Prostate gland (tissue), 2 donors: ENCODE data around the gene MYBPHL. TPM values are rescaled to one million over a fixed set of nuclear protein-coding genes. Genes with fewer than 3 reads are reported as not detected.

Experiments used
- DNase-seq: peaks from one replicate; pipeline ENCODE4 v3.0.0-alpha.2; 2019; ENCODE audit warnings: low spot score
- H3K27ac ChIP-seq, 2 donors: fragments of 200-600 bp; sonication (generic); 2 replicates each; pipeline ENCODE4 v1.5.1; 2017 to 2019
- H3K27me3 ChIP-seq: fragments of 200-600 bp; sonication (generic); replicated peaks from 2 replicates; pipeline ENCODE4 v1.5.1; 2019; ENCODE audit not compliant: insufficient read depth
- H3K36me3 ChIP-seq, 2 donors: fragments of 200-600 bp; sonication (generic); 1 replicate in 1 of 2; 2 replicates in 1 of 2; pipeline versions ENCODE4 v1.5.1 to v1.8.1; 2017 to 2019
- H3K4me1 ChIP-seq: fragments of 200-600 bp; sonication (generic); replicated peaks from 2 replicates; pipeline ENCODE4 v1.5.1; 2019
- H3K4me3 ChIP-seq, 2 donors: fragments of 200-600 bp; sonication (generic); 2 replicates each; pipeline ENCODE4 v1.5.1; 2017 to 2019
- H3K9me3 ChIP-seq: fragments of 200-600 bp; sonication (generic); 2 replicates; pipeline ENCODE4 v1.5.1; 2017
- CTCF ChIP-seq, 4 experiments: fragments of 200-600 bp in 2 of 4; fragments of 450-650 bp in 2 of 4; sonication (generic) in 2 of 4; IDR thresholded peaks; 1 replicate in 3 of 4; 2 replicates in 1 of 4; pipeline ENCODE4 v1.5.1; 2016 to 2019; ENCODE audit warnings: antibody characterized with exemption in 4 of 4, mild to moderate bottlenecking in 2 of 4, moderate library complexity in 2 of 4
- POLR2A ChIP-seq: fragments of 450-650 bp; IDR thresholded peaks from one replicate; pipeline ENCODE4 v1.6.1; 2016; ENCODE audit warnings: antibody characterized with exemption, mild to moderate bottlenecking
- POLR2AphosphoS5 ChIP-seq: sonication (generic); formaldehyde crosslinking; IDR thresholded peaks from one replicate; pipeline ENCODE4 v1.6.1; 2017; ENCODE audit warnings: antibody characterized with exemption
- WGBS: methylation state at CpG from one replicate; pipeline ENCODE4 v1.1.5; 2018; 5-methylcytosine and 5-hydroxymethylcytosine counted together
- intact Hi-C: fragments of 100-400 bp; cut with DNase I; formaldehyde crosslinking; loops from one replicate; pipeline ENCODE4 v1.14.2; 2022
- total RNA-seq, 2 donors: library from RNA; depleted of rRNA; stranded (reverse); fragments of >200 nt; gene quantifications; one replicate each; pipeline ENCODE4 v1.1.0, GENCODE V29; 2016

The MYBPHL gene
- total RNA-seq, 2 donors from 2014 or later = not detected

- WGBS = 76% methylated on average over 20 of the region's 20 CpGs
- TF ChIP-seq POLR2A (no peak), CTCF (IDR thresholded peaks at IDR 0.05) (no peak)
- H3K27ac ChIP-seq = peak overlapping the region in 1 of 2 donors; percentile 61
These were observed 7.1 kb downstream of the MYBPHL start for GRCh38 chr1:109299558-109300343.

GRCh38 chr1:109298666-109299557 lies 7.9 kb downstream of the MYBPHL start:
- intact Hi-C loops = no loop called here
- Histone ChIP-seq H3K4me1 (no peaks in the 10 kb centered on the region), H3K4me3 (no peak overlapping the region), H3K27ac (peak overlapping the region; percentile 49 to 61), H3K36me3 (no peaks in the 10 kb centered on the region), H3K27me3 (no peaks in the 10 kb centered on the region), H3K9me3 (no peaks in the 10 kb centered on the region)
- WGBS = 11% methylated on average over 11 of the region's 11 CpGs
- peak; percentile 30 for DNase-seq
- TF ChIP-seq POLR2AphosphoS5 (peak; percentile 24), CTCF (IDR thresholded peaks at IDR 0.05) (no peak), POLR2A (no peak)

More at GRCh38 chr1:109299558-109300343, 7.1 kb downstream of the MYBPHL start:
- H3K4me3 ChIP-seq = no peak overlapping the region
- intact Hi-C loops = no loop called here
- no peaks in the 10 kb centered on the region for H3K9me3 ChIP-seq
- DNase-seq = no peak
- H3K27me3 ChIP-seq = no peaks in the 10 kb centered on the region
- no peaks in the 10 kb centered on the region for H3K4me1 ChIP-seq
- no peaks in the 10 kb centered on the region for H3K36me3 ChIP-seq

GRCh38 chr1:109296782-109297181 lies 10.0 kb downstream of the MYBPHL start:
- no peak overlapping the region for H3K4me3 ChIP-seq
- H3K27me3 ChIP-seq = no peaks in the 10 kb centered on the region
- H3K27ac ChIP-seq = no peak overlapping the region
- no peak for DNase-seq
- 75% methylated on average over 16 of the region's 16 CpGs for WGBS
- no peaks in the 10 kb centered on the region for H3K4me1 ChIP-seq
- intact Hi-C loops = no loop called here
- TF ChIP-seq POLR2AphosphoS5 (no peak), POLR2A (no peak), CTCF (IDR thresholded peaks at IDR 0.05) (no peak)
- H3K36me3 ChIP-seq = no peaks in the 10 kb centered on the region
- no peaks in the 10 kb centered on the region for H3K9me3 ChIP-seq

DNA sequence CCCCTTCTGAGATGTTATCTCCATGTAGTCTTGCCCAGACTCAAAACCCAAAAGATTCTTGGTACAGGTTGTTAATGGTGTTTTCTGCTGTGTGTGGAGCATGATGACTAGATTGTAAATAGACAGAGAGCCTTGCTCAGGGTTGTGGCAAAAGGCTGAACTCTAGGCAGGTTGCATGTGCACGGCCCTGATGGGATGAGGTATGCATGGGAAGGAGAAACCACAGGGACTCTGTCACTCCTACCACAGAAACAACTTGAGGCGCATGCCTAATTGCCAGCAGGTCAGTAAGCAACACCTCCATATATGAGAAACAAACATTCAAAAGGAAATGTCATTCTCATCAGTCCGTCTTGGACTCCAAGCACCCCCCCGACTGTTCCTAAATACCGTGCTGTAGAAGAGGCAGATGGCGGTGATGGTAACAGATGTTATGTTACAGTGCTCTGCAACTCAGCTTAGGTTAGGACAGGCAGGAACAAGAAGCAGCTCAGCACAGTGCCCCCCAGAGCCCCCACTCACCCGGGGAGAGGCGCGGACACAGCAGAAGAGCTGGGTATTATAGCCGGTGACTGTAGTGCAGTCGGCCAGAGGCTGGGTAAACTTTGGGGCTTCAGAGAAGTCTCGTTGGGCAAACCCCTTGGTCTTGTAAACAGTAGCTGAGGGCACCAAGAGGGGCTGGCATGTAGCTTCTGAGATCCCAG lies 10.9 kb downstream of the MYBPHL start:
- Histone ChIP-seq H3K36me3 (no peaks in the 10 kb centered on the region), H3K27ac (no peak overlapping the region), H3K4me1 (no peaks in the 10 kb centered on the region), H3K27me3 (no peaks in the 10 kb centered on the region), H3K4me3 (no peak overlapping the region), H3K9me3 (no peaks in the 10 kb centered on the region)
- no peak for TF ChIP-seq POLR2AphosphoS5
- TF ChIP-seq CTCF (IDR thresholded peaks at IDR 0.05) = no peak
- no peak for TF ChIP-seq POLR2A
- intact Hi-C loops = no loop called here
- WGBS = 81% methylated on average over 12 of the region's 12 CpGs
- no peak for DNase-seq
